ENCODE measurements around the gene GOLGA6D. TPM values are rescaled to one million over a fixed set of nuclear protein-coding genes. Genes with fewer than 3 reads are reported as not detected.
"Not testable (repeated sequence)": the region's sequence is repeated elsewhere in the genome, so short reads cannot be mapped to it uniquely, and the experiment has no call there.

GOLGA6D gene
- total and polyA plus RNA-seq, 2 donors (not counting 1 experiment from before 2014, with no cell fraction given), result not detected

DNA sequence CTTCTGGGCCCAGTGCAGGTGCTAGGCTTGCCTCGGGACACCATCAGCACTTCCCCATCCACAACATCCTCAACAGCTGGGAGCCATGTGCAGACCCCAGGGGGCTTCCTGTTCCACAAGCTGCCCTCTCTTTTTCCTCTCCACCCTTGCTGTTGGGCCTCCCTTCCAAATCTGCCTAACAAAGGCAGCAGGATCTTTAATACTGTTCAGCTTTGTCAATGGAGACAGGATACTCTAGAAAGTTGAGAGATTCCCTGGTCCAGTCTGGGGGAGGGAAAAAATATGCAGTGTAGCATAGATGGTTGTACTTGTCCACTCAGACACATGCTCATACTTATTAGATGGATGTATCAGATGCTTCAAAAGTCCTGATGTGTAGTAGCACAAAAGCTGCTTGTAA is 4.1 kb upstream of the GOLGA6D start:
- not testable (repeated sequence) for H3K36me3 ChIP-seq (replicated peaks in 1 of 2; ENCODE audit: control extremely low read depth in 1 of 2, control insufficient read depth in 1 of 2, extremely low read depth in 1 of 2, insufficient read depth in 2 of 2, low read length in 1 of 2); H3K4me3 Mint-ChIP-seq

DNA sequence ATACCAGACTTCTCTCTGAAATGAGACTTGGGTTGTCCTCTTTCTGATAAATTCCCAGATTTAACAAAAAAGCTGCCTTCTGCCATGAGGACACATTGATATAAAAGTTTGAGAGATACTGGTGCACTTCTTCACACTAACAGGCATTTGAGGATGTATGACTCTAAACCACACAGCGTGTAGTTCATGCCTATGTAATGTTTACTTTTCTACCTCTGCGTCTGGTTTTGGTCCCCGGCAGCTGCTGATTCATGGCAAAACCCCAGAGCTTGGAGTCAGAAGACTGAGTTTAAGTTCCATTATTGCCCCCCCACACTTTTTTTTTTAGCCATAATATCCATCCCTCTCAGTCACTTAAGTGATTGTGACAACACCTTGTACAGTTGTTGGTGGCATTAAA is 1.5 kb downstream of the GOLGA6D start:
- H3K9ac ChIP-seq (ENCODE audit: low read length); POLR2A ChIA-PET; H3K4me1 ChIP-seq (ENCODE audit: control insufficient read depth in 2 of 2, insufficient read depth in 2 of 2, low read length in 2 of 2); H3K4me3 Mint-ChIP-seq; H2AFZ ChIP-seq (ENCODE audit: insufficient read depth, low read depth, low read length, poor library complexity, severe bottlenecking); H3K9me3 ChIP-seq (ENCODE audit: control extremely low read depth in 1 of 3, control insufficient read depth in 2 of 3, insufficient read depth in 1 of 3, low read length in 2 of 3); H3K27me3 Mint-ChIP-seq; H3K9me3 Mint-ChIP-seq (ENCODE audit: insufficient read depth); H3K4me2 ChIP-seq (replicated peaks; ENCODE audit: low read depth, low read length, poor library complexity, severe bottlenecking); H3K27me3 ChIP-seq (replicated peaks in 1 of 4; ENCODE audit: control extremely low read depth in 1 of 4, control insufficient read depth in 3 of 4, insufficient read depth in 4 of 4, low read length in 3 of 4); H4K20me1 ChIP-seq (ENCODE audit: control insufficient read depth, insufficient read depth, low read length, poor library complexity, severe bottlenecking); H3K4me1 Mint-ChIP-seq; CTCF ChIA-PET; H3K27ac ChIP-seq (ENCODE audit: low read length in 2 of 2); H3K79me2 ChIP-seq (ENCODE audit: control insufficient read depth, insufficient read depth, low read length); ATAC-seq (ENCODE audit: low read depth); intact Hi-C loops (cut with micrococcal nuclease); H3K27ac Mint-ChIP-seq; H3K36me3 ChIP-seq (replicated peaks in 1 of 2; ENCODE audit: control extremely low read depth in 1 of 2, control insufficient read depth in 1 of 2, extremely low read depth in 1 of 2, insufficient read depth in 2 of 2, low read length in 1 of 2); DNase-seq; H3K4me3 ChIP-seq (ENCODE audit: control extremely low read depth in 1 of 5, extremely low read depth in 1 of 5, insufficient read depth in 1 of 5, low read depth in 2 of 5, low read length in 4 of 5): not testable (repeated sequence)
- WGBS (ENCODE audit: insufficient coverage), result no CpG with 5 or more reads among the region's 3 CpGs

More for the DNA sequence above, 4.1 kb upstream of the GOLGA6D start:
- H3K9me3 Mint-ChIP-seq (ENCODE audit: insufficient read depth); H3K4me1 ChIP-seq (ENCODE audit: control insufficient read depth in 2 of 2, insufficient read depth in 2 of 2, low read length in 2 of 2); H4K20me1 ChIP-seq (ENCODE audit: control insufficient read depth, insufficient read depth, low read length, poor library complexity, severe bottlenecking); H3K27ac Mint-ChIP-seq; DNase-seq; H3K4me2 ChIP-seq (replicated peaks; ENCODE audit: low read depth, low read length, poor library complexity, severe bottlenecking); H3K79me2 ChIP-seq (ENCODE audit: control insufficient read depth, insufficient read depth, low read length); H3K4me1 Mint-ChIP-seq; ATAC-seq (ENCODE audit: low read depth); POLR2A ChIA-PET; H3K4me3 ChIP-seq (ENCODE audit: control extremely low read depth in 1 of 5, extremely low read depth in 1 of 5, insufficient read depth in 1 of 5, low read depth in 2 of 5, low read length in 4 of 5); CTCF ChIA-PET; H3K27me3 ChIP-seq (replicated peaks in 1 of 4; ENCODE audit: control extremely low read depth in 1 of 4, control insufficient read depth in 3 of 4, insufficient read depth in 4 of 4, low read length in 3 of 4); intact Hi-C loops (cut with micrococcal nuclease); H3K9ac ChIP-seq (ENCODE audit: low read length); H3K9me3 ChIP-seq (ENCODE audit: control extremely low read depth in 1 of 3, control insufficient read depth in 2 of 3, insufficient read depth in 1 of 3, low read length in 2 of 3); H3K27ac ChIP-seq (ENCODE audit: low read length in 2 of 2); H3K27me3 Mint-ChIP-seq; H2AFZ ChIP-seq (ENCODE audit: insufficient read depth, low read depth, low read length, poor library complexity, severe bottlenecking): not testable (repeated sequence)
- WGBS (ENCODE audit: insufficient coverage), result no CpG with 5 or more reads among the region's 1 CpG

DNA sequence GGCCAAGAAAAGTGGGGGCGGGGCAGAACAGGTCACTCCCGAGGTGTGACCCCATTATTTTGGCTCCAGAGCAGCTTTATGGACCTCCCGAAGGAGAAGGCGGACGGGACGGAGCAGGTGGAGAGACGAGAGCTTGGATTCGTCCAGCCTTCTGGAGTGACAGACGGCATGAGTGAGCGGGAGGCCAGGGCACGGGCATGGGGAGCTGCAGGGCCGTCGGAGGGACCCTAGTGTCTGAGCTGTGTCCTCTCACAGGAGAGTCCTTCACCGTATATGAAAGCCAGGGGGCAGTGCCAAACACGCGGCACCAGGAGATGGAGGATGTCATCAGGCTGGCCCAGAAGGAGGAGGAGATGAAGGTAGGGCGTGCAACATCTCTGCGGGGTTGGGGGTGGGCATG is 11.0 kb downstream of the GOLGA6D start:
- H3K79me2 ChIP-seq (ENCODE audit: control insufficient read depth, insufficient read depth, low read length); H3K27me3 Mint-ChIP-seq; H3K27ac Mint-ChIP-seq; H3K4me2 ChIP-seq (replicated peaks; ENCODE audit: low read depth, low read length, poor library complexity, severe bottlenecking); H3K4me3 ChIP-seq (ENCODE audit: control extremely low read depth in 1 of 5, extremely low read depth in 1 of 5, insufficient read depth in 1 of 5, low read depth in 2 of 5, low read length in 4 of 5); H3K4me3 Mint-ChIP-seq; H3K4me1 Mint-ChIP-seq; H3K9me3 Mint-ChIP-seq (ENCODE audit: insufficient read depth); H3K27me3 ChIP-seq (replicated peaks in 1 of 4; ENCODE audit: control extremely low read depth in 1 of 4, control insufficient read depth in 3 of 4, insufficient read depth in 4 of 4, low read length in 3 of 4); DNase-seq; H2AFZ ChIP-seq (ENCODE audit: insufficient read depth, low read depth, low read length, poor library complexity, severe bottlenecking); H3K4me1 ChIP-seq (ENCODE audit: control insufficient read depth in 2 of 2, insufficient read depth in 2 of 2, low read length in 2 of 2); intact Hi-C loops (cut with micrococcal nuclease); ATAC-seq (ENCODE audit: low read depth); H3K36me3 ChIP-seq (replicated peaks in 1 of 2; ENCODE audit: control extremely low read depth in 1 of 2, control insufficient read depth in 1 of 2, extremely low read depth in 1 of 2, insufficient read depth in 2 of 2, low read length in 1 of 2); H3K9me3 ChIP-seq (ENCODE audit: control extremely low read depth in 1 of 3, control insufficient read depth in 2 of 3, insufficient read depth in 1 of 3, low read length in 2 of 3); H3K9ac ChIP-seq (ENCODE audit: low read length); POLR2A ChIA-PET; CTCF ChIA-PET; H3K27ac ChIP-seq (ENCODE audit: low read length in 2 of 2); H4K20me1 ChIP-seq (ENCODE audit: control insufficient read depth, insufficient read depth, low read length, poor library complexity, severe bottlenecking): not testable (repeated sequence)
- no CpG with 5 or more reads among the region's 18 CpGs for WGBS (ENCODE audit: insufficient coverage)
